ENCODE measurements around the gene TADA3.

The TADA3 gene

GRCh38 chr3:9762871-9763270, 29.4 kb downstream of the TADA3 start:
- TF ChIP-seq CTCF (IDR thresholded peaks at IDR 0.05): no peak
- H3K4me3 ChIP-seq: no peak overlapping the region

GRCh38 chr3:9761919-9762318, 30.4 kb downstream of the TADA3 start:
- DNase-seq (ENCODE audit: low spot score): no peak
- TF ChIP-seq CTCF (IDR thresholded peaks at IDR 0.05): no peak
- Histone ChIP-seq H3K4me3 (no peak overlapping the region), H3K27ac (no peak overlapping the region)

More at GRCh38 chr3:9762871-9763270, 29.4 kb downstream of the TADA3 start:
- no peak for DNase-seq (ENCODE audit: low spot score)
- no peak overlapping the region for H3K27ac ChIP-seq

GRCh38 chr3:9760779-9761505, 31.3 kb downstream of the TADA3 start:
- no peak for DNase-seq (ENCODE audit: low spot score)
- no peak for TF ChIP-seq CTCF (IDR thresholded peaks at IDR 0.05)
- Histone ChIP-seq H3K27ac (no peak overlapping the region), H3K4me3 (no peak overlapping the region)

- Histone ChIP-seq H3K27ac (no peak overlapping the region), H3K4me3 (no peak overlapping the region)
- DNase-seq (ENCODE audit: low spot score): no peak
- no peak for TF ChIP-seq CTCF (IDR thresholded peaks at IDR 0.05)
Measured at GRCh38 chr3:9757427-9757826, 34.8 kb downstream of the TADA3 start.

- TF ChIP-seq CTCF (IDR thresholded peaks at IDR 0.05): no peak
- Histone ChIP-seq H3K4me3 (no peak overlapping the region), H3K27ac (peak overlapping the region in 1 of 2 donors; percentile 20)
- DNase-seq (ENCODE audit: low spot score): no peak
Measured at GRCh38 chr3:9754678-9755077, 37.6 kb downstream of the TADA3 start.

GRCh38 chr3:9750556-9751411, 41.5 kb downstream of the TADA3 start:
- no peak for DNase-seq (ENCODE audit: low spot score)
- no peak for TF ChIP-seq CTCF (IDR thresholded peaks at IDR 0.05)
- Histone ChIP-seq H3K4me3 (peak overlapping the region; percentile 77), H3K27ac (peak overlapping the region; percentile 42 to 94)

Measured in coronary artery (tissue), 2 donors.